GM23248 (cell line): Measurements from ENCODE around the gene NRG3.

Source experiments
- EZH2 ChIP-seq: fragments of 200-600 bp; sonication (generic); IDR thresholded peaks from 2 replicates; pipeline ENCODE4 v1.6.1; 2018; ENCODE audit warnings: antibody characterized with exemption, mild to moderate bottlenecking; ENCODE audit not compliant: insufficient read depth, poor library complexity, severe bottlenecking
- EZH2phosphoT487 ChIP-seq: fragments of 200-600 bp; sonication (generic); IDR thresholded peaks from 2 replicates; pipeline ENCODE4 v1.6.1; 2018; ENCODE audit warnings: antibody characterized with exemption, moderate library complexity, mild to moderate bottlenecking, low read depth; ENCODE audit not compliant: insufficient read depth

GRCh38 chr10:82321724-82322123 lies 446.7 kb downstream of the NRG3 start:
- TF ChIP-seq EZH2 = no peak
- TF ChIP-seq EZH2phosphoT487 = no peak
